CD4-positive, alpha-beta T cell treated with Interferon gamma for 1 hour (primary cell): ENCODE results near the gene FAM193A.
"Not testable (repeated sequence)": the region's sequence is repeated elsewhere in the genome, so short reads cannot be mapped to it uniquely, and the experiment has no call there.

Experiments used
- DNase-seq: peaks from one replicate; pipeline ENCODE4 v3.0.0-alpha.2; 2020

FAM193A gene

DNA sequence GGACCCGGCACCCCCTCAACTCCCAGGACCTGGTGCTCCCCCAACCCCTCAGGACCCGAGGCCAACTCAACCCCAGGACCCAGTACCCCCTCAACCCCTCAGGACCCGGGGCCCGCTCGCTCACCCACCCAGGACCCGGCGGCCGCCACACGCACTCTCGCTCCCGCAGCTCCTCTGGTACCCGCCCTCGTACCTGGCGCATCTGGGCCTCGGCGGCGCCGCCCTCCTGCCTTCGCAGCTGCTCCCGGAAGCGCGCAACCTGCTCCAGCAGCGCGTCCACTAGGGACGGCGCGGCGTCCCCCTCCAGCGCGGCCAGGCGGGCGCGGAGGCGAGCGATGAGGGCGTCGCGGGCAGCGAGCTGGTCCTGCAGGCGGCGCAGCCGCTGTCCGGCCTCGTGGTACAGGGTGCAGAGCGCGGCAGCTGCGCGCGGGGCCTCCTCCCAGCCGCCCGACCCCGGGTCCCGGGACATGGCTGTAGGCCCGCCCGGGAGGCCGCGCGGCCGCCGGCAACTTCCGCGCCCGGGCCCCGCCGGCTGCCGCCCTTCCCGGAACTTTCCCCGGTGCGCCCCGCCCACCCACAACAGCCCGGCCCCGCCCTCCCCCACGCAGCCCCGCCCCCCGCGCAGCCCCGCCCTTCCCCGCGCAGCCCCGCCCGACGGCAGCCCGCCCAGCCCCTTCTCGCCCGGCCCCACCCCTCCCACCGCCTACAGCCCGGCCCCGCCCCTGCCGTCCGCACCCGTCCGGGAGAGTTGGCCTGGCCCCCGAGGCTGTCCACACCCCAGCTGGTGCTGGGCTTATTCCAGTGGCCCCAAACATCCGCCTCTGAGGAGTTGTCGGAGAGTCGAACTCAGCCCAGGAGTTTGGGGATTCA is 219.6 kb downstream of the FAM193A start, which contains the start of gene TNIP2:
Gene TNIP2 (minus strand): TSS at position 516 of the 870 bp plus-strand sequence. CDS start 47 bp downstream, at position 469.
- DNase-seq: peak; percentile 78

DNA sequence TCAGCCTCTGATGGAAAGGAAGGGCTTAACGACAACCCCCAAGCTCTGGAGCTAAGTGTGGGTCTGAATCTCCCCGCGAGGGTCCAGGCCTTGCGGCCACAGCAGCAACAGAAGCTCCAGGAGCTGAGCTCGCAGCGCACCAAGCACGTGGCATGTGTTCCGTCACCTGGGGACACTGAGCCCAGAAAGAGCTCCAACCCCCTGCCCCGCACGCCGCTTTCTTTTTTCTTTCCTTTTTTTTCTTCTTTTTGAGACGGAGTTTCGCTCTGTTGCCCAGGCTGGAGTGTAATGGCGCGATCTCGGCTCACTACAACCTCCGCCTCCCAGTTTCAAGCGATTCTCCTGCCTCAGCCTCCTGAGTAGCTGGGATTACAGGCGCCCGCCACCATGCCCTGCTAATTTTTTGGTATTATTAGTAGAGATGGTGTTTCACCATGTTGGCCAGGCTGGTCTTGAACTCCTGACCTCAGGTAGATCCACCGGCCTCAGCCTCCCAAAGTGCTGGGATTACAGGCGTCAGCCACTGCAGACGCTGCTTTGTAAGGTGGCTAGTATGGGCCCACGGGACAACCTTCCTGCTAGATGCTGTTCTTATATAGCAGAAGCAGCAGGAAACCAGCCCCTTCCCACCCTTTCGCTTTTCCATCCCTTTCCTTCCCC is 220.4 kb downstream of the FAM193A start:
- DNase-seq: no peak

DNA sequence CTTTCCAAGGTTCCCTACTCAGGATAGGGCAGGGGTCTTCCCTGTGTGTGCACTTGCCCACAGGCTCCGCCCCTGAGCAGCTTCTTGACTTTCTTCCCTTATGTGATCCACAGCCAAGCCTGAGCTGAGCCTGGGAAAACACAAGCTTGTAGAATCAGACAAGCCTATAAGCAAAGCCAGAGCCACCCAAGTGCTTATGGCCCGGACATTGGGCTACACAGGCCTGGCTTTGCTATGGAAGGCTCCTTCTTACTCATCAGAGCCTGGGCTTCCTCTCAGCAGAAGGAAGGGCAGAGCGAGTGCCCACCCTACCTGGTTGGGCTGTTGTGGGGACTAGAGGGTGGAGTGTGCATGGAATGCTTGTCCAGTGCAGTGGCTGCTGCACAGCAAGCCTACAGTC is 221.0 kb downstream of the FAM193A start:
- DNase-seq: no peak

- DNase-seq: no peak
Measured at GRCh38 chr4:2761035-2761923, 224.8 kb downstream of the FAM193A start.

DNA sequence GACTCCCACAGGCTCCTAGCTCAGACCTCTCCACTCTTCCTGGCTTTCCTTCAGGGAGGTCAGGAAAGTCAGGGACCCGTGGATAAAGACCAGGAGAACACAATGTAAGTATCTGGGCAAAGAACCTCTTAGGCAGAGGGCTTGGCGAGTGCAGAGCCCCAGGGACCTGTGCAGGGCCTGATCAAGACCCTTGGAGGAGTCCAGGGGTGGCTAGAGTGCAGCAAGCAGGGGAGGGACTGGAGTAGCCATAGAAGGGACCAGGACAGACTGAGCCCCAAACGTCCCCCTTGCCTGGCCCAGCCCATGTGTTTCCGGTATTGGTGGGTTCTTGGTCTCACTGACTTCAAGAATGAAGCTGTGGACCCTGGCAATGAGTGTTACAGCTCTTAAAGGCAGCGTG is 225.6 kb downstream of the FAM193A start:
- DNase-seq: no peak

- not testable (repeated sequence) for DNase-seq
Measured at GRCh38 chr4:2762486-2763370, 226.3 kb downstream of the FAM193A start.

- DNase-seq: no peak
Measured at GRCh38 chr4:2763511-2763967, 227.1 kb downstream of the FAM193A start.

DNA sequence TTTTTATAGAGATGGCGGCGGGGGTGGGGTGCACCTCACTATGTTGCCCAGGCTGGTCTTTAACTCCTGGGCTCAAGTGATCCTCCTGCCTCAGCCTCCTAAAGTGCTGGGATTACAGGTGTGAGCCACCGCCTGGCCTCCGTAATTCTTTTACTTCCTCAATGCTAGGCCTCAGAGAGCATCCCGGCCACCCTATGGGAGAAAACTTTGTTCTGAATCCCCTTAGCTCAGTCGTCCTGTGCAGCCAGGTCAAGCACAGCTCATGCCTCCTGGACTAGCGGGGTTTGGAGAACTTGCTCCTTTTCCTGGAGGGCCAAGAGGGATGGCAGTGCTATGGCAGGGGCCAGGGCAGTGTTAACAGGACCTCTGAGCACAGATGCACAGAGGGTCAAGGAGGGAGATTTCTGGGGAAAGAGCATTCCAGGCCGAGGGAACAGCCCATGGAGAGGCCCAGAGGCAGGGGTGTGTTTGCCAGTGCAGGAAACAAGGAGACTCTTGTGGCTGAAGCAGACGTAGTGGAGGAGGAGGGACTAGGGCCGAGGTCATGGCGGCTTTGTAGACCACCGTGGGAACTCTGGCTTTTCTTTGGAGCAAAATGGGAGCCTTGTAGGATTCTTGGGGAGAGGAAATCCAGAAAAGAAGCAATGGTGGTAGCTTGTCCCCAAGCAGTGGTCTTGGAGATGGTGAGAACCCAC is 229.5 kb downstream of the FAM193A start:
- DNase-seq: no peak

- DNase-seq: no peak
Measured at GRCh38 chr4:2767046-2767704, 230.7 kb downstream of the FAM193A start.

DNA sequence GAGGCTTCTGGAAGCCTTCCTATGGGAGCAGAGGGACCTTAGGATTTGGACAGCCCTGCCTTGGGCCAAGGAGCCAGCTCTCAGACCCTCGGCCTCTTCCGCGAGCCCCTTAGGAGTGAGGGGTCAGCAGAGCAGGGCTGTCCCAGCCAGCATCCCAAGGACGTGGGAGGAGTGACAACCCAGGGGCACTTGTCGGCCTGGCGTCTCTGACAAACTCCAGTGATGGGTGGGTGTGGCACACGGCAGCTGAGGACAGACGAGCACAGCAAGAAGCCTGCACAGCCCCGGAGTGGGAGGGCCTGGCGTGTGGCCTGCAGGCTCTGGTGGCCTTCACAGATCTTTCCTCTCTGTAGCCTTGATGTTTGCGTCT is 231.2 kb downstream of the FAM193A start:
- no peak for DNase-seq

- no peak for DNase-seq
Measured at GRCh38 chr4:2768124-2768523, 231.7 kb downstream of the FAM193A start.

DNA sequence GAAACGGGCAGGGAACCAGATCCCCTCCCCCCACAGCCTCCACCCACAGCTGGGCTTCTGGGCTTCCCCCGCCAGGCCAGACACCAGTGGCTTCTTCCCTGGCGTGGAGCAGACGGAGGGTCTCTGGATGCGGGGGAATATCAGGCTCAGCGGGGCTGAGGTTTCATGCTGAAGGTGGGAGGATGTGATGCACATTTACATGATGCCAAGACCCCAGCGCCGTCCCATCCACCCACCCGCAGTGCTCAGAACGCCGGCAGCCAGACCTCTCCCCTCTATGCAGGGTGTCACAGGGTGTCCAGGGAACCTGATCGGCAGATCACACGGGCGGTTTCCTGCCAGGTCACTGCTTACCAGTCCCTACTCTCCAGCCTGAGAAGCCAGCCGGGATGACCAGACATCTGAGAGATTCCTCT is 232.5 kb downstream of the FAM193A start:
- no peak for DNase-seq

DNA sequence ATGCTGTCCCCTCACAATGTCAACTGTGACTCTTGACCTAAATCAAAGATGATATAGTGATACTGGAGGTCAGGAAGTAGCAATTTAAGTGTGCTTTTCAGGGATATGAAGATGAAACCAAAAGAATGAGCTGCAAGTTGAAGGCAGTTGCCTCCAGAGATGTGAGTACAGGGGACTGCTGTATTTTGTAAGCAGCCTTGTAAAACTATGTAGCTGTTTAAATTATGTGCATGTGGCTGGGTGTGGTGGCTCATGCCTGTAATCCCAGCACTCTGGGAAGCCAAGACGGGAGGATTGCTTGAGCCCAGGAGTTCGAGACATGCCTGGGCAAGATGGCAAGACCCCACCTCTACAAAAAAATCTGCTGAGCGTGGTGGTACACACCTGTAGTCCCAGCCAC is 234.8 kb downstream of the FAM193A start:
- no peak for DNase-seq

- not testable (repeated sequence) for DNase-seq
Measured at GRCh38 chr4:2780643-2781042, 244.2 kb downstream of the FAM193A start.

- DNase-seq: no peak
Measured at GRCh38 chr4:2781911-2782310, 245.5 kb downstream of the FAM193A start.
